ENCODE results near the gene OR2AK2. TPM values are rescaled to one million over a fixed set of nuclear protein-coding genes. Genes with fewer than 3 reads are reported as not detected.
"Not testable (repeated sequence)": the region's sequence is repeated elsewhere in the genome, so short reads cannot be mapped to it uniquely, and the experiment has no call there.

OR2AK2 gene
- not detected in 2 replicates for total RNA-seq (2014; rRNA removed; shearing (Covaris generic))

GRCh38 chr1:247964933-247965332, at the start of gene OR2AK2:
TSS of gene OR2AK2 (plus strand) at chr1:247965233. CDS start at chr1:247965377, 144 bp downstream.
- no peak for DNase-seq (ENCODE audit: low spot score)

DNA sequence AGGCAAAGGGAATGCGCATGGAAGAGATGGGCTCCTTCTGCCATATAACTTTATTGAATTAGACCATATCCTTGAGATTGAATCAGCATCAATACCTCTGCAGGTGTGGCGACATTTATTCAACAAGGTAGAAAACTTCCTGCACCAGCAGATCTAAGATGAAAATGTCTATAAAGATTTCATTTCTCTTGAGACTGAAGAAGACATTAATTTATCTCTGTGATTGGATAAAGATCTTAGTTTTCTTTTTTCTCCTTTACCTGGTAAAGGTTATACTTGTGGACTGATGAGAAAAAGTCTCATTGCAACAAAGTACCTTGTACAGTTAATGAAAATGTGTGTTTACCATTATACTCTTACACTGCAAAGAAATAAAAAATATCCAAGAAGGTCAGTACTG, 45.1 kb upstream of the OR2AK2 start, which contains the start of gene OR2T8:
Gene OR2T8 (plus strand): TSS at position 301 of the 400 bp plus-strand sequence. CDS start 766 bp downstream, outside the sequence.
- DNase-seq (ENCODE audit: low spot score): no peak

GRCh38 chr1:247923941-247924340, 41.1 kb upstream of the OR2AK2 start:
- no peak for DNase-seq (ENCODE audit: low spot score)

DNA sequence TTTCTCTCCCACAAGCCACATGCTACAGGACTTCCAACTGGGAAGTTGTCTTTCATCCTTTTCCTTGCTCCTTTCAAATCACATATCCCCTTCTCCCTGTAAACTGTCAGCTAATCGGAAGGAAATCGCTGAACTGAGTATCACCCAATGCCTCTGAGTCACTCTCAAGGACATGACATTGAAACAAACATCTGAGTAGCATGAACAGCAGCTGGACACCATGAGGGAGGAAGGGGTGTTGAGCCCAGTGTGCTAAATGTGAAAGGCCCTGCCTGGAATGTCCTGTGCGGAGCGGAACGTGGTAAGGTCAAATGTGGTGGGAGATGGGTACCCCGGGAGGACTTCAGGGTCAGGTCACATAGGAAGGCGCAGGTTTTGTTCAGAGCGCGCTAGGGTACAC, 40.2 kb upstream of the OR2AK2 start, which contains the start of gene OR2AJ1:
Gene OR2AJ1 (plus strand): TSS at position 22 of the 400 bp plus-strand sequence. CDS start 8,880 bp downstream, outside the sequence.
- no peak for DNase-seq (ENCODE audit: low spot score)

- DNase-seq (ENCODE audit: low spot score): no peak
Observed at GRCh38 chr1:247933989-247934388, 31.0 kb upstream of the OR2AK2 start.

GRCh38 chr1:247935781-247936180, 29.3 kb upstream of the OR2AK2 start:
- no peak for DNase-seq (ENCODE audit: low spot score)

GRCh38 chr1:247936415-247936814, 28.6 kb upstream of the OR2AK2 start:
- no peak for DNase-seq (ENCODE audit: low spot score)

- DNase-seq (ENCODE audit: low spot score): not testable (repeated sequence)
Observed at GRCh38 chr1:247936965-247937734, 27.9 kb upstream of the OR2AK2 start.

- DNase-seq (ENCODE audit: low spot score): no peak
Observed at GRCh38 chr1:247942624-247943023, 22.4 kb upstream of the OR2AK2 start.

DNA sequence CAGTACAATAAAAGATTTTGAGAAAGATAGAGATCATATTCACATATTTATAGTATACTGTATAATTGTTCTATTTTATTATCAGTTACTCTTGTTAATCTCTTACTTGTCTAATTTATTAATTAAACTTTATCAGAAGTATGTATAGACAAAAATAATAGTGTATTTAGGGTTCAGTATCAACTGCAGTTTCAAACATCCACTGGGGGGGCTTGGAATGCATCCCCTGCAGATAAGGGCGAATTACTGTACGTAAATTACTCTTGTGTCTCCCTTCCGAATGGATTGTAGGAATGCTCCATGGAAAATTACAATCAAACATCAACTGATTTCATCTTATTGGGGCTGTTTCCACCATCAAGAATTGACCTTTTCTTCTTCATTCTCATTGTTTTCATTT, 16.5 kb upstream of the OR2AK2 start, which contains the start of gene OR2L8:
Gene OR2L8 (plus strand): TSS at position 301 of the 400 bp plus-strand sequence. CDS start 0 bp downstream, at position 301.
- no peak for DNase-seq (ENCODE audit: low spot score)

DNA sequence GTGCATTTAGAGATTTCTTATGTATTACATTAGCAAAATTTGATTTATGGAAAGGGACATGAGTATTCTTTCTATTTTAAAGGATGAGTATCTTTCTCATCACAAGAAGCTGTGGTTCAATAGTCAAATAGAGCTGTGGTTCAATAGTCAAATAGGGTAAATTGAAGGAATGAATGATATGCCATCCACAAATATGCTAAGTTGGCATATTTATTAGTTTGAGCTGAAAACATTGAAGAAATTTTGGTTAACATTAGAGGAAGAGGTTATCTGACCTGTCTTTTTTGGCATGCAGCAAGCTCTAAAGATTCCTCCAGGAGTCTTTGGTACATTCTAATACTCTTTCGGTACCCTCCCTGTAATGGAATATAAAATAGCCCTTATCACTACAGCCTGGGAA, 11.6 kb upstream of the OR2AK2 start:
- no peak for DNase-seq (ENCODE audit: low spot score)

DNA sequence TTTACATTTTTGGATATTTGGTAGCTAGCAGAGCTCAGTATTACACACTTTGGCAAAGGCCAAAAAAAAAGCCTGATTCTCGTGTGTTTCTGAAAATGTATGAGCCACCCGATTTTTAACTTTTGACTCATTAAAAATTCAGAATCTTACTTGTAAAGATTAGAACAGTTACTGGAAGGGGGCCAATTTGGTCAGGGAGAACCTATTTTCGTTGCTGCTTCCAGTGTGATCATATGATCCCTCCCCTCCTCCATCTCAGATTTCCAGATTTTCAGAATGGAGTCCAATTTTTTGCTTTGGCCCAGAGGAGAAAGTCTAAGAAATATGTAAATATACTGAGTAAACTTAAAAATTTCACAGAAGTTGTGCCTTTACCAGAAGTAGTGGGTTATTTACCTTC, 3.2 kb upstream of the OR2AK2 start:
- no peak for DNase-seq (ENCODE audit: low spot score)

- DNase-seq (ENCODE audit: low spot score): no peak
Observed at GRCh38 chr1:247962911-247963588, 2.0 kb upstream of the OR2AK2 start.

DNA sequence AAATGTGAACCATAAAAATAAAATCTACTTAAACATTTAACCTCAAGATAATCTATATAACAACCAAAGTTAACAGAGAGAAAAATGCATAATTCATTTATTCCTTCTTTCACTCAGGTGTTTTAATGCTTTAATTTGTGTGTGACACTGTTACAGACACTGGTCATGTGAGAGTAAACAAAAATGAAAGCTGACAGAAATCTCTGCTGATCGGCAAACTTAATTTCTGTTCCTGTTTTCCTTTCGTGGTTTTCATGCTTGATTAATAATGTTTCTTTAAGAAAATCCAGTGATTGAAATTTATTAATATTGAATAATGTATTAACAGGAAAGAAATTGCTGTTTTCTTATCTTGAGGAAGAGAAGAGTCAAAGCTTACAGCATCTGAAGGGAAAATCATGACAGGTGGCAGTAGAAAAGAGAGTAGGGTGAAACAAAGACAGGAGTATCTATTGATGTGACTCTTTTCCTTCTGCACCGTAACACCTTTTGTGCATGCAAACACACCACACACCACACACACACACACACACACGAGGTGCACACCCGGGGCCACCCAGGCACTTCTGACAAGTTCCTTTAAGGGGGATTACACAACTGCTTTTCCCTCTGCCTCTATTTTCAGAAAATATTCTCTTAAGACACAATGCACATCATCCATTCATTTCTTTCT, 1.6 kb downstream of the OR2AK2 start:
- no peak for DNase-seq (ENCODE audit: low spot score)

DNA sequence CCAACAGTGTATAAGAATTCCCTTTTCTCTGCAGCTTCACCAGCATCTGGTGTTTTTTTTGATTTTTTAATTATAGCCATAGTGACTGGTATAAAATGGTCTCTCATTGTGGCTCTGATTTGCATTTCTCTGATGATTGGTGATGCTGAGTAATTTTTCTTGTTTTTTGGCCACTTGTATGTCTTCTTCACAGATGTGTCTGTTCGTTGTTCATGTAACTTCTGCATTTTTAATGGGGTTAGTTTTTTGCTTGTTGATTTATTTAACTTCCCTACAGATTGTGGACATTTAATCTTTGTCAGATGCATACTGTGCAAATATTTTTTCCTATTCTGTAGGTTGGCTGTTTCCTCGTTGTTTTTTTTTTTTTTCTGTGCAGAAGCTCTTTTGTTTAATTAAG, 28.0 kb downstream of the OR2AK2 start:
- DNase-seq (ENCODE audit: low spot score): no peak

DNA sequence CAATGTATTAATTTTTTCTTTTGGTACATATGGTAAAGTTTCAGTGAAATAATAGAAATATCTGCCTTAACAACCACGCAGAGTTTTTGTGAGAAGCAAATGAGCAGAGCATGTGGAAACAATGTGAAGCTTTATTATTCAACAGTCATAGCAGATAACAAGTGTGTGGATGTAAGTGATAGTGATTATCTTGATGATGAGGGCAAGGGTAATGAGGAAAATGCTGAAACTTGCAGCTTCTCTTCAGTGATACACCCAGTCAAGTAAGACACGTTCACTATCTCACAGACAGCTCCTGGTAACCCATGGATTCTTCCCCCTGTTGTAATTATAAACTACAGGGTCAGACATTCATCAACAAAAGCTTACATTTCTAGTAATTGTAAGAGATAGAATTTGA, 33.8 kb downstream of the OR2AK2 start:
- no peak for DNase-seq (ENCODE audit: low spot score)

DNA sequence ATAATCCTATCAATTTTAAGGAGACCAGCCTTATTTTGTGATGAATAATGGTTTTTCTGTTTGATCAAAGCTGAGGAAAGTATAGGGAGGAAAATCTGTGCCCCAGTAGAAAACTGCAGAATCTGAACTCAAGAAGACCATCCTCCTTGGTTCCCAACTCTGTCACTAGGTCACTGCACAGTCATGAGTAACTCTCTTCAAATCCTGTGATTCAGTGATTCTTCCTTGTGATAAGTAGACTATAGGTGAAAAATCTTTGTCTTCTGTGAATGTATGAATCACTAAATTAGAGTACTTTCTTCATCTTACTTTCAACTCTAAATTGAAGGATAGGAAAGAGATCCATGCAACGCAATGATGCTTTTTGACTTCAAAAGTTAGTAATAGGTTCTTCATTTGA, 35.1 kb downstream of the OR2AK2 start:
- DNase-seq (ENCODE audit: low spot score): no peak

DNA sequence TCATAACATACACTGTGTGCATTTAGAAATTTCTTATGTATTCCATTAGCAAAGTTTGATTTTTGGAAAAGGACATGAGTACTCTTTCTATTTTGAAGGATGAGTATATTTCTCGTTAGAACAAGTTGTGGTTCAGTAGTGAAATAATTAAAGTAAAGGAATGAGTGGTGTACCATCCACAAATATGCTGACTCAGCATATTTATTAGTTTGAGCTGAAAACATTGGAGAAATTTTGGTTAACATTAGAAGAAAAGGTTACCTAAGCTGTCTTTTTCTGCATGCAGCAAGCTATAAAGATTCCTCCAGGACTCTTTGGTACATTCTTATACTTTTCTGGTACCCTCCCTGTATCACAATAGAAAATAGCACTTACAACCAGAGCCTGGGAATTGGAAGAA, 42.7 kb downstream of the OR2AK2 start:
- no peak for DNase-seq (ENCODE audit: low spot score)

DNA sequence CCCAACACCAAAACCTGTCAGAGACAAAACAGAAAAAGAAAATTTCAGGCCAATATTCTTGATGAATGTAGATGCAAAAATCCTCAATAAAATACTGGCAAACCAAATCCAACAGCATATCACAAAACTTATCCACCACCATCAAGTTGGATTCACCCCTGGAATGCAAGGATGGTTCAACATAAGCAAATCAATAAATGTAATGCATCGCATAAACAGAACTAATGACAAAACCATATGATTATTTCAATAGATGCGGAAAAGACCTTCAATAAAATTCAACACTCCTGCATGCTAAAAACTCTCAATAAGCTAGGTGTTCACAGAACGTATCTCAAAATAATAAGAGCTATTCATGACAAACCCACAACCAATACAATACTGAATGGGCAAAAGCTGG, 44.6 kb downstream of the OR2AK2 start:
- no peak for DNase-seq (ENCODE audit: low spot score)

DNA sequence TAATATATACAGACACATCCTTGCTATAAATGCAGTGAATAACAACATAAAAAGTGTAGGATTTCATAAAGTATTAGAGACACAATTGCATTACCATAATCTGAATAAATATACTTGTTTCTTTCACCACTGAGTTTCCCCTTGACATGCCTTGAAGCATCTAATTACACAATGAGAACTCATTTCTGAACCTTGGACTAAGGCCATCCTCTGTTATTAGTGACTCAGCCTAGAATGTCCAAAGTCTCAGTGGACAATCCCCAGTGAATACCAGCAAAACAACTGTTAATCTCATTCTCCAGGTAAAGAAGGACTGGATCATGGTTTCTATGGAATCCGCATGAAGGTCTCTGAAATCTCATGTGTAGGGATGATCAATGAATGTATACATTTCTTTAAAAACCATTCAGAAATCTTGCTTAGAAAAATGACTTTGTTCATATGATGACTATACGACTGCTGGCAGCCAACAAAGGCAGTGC, 48.2 kb downstream of the OR2AK2 start, which contains the start of gene OR2L5:
Gene OR2L5 (plus strand): TSS at position 432 of the 482 bp plus-strand sequence. CDS start 8,288 bp downstream, outside the sequence.
- no peak for DNase-seq (ENCODE audit: low spot score)

GRCh38 chr1:248015803-248016202, 50.8 kb downstream of the OR2AK2 start:
- DNase-seq (ENCODE audit: low spot score): no peak

Measured in A172 (cell line).